Measurements from ENCODE around the gene GRB14. TPM values are rescaled to one million over a fixed set of nuclear protein-coding genes. Genes with fewer than 3 reads are reported as not detected.

GRB14 gene
- total RNA-seq, 2 donors from 2014 or later = 6.4 to 14.8 TPM

DNA sequence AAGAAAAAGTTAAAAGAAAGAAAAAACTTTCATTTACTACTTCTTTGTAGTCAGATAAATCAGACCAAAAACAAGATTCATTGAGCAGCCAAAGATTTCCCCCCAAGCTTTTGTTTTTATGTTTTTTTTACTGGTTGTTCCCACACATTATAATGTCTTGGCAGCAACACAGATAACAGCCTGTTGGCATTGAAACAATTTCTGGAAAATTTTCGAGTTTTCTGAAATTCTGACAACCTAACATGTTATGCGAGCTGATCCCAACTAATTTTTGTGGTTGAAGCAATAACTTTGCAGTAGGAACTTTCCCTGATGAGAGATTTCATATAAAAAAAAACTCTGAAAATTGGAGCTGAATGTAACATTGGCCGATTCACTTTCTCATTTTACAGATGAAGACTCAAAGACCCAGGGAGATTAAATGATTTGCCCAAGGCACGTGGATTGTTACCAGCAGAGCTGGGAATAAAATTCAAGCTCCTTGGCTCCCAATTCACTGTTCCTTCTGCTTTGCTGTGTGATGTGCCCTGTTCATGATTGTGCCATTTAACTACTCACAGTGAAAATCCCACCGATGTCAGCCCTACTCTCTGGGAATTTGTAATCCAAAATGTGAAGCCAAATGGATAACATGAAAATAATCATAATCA, 167.5 kb downstream of the GRB14 start:
- no peak for DNase-seq
- ATAC-seq = no peak
- intact Hi-C loops (cut with DNase I) = no loop called here

DNA sequence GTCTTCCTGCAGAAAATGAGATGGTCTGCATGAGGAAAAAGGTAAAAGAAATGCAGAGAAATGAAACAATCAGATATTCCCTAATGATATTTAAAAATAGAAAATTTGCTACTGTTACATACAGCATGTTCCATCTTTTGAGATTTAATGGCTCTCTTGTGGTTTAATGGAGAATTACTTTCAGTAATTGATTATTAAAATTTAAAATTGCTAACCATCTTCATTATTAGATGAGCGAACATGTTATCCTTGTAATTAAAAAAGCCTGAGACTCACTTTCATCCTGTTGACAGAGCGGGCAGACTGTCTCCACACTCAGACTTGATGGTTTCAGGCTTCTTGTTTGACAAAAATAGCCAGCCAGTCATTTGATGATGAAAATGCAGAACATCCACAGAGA, 171.0 kb downstream of the GRB14 start:
- intact Hi-C loops (cut with DNase I) = no loop called here
- DNase-seq = no peak
- ATAC-seq = no peak

DNA sequence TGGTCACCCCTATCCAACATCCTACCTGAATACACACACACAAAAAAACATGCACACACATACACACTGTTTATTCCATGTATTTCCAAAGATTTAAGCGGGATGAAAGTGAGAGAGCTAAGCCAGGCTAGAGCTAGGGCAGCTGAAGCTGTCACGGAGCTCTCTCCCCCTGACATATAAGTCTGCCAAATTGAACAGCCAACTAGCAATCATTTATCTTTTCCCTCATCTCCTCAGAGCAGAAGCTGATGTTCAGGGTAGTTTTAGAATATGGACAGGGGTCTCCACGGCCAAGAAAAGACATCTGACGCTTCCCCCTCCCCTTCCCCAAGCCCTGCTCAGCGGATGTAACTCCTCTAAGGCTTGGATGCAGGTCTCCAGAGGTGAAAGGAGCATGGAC, 171.6 kb downstream of the GRB14 start:
- ATAC-seq = no peak
- no peak for DNase-seq
- intact Hi-C loops (cut with DNase I) = no loop called here

DNA sequence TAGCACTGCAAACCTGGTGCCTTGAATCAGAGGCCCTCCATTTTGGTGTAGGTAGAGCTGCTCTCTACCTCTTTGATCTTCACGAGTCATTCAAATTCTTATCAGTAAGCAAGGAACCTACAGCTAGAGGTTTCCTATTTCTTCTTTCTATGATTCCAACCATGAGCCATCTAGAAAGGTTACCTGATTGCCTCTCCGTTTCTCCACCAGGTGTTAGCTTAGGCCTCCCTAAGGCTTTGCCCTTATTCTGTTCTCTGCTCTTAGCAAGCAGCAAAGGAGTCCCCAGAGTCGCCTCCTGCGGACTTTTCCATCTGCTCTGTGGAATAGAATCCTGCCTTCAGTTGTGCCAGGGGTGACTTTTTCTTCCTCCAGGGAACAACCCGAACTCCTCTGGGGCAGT, 173.6 kb downstream of the GRB14 start:
- ATAC-seq = no peak

More for the DNA sequence above, 173.6 kb downstream of the GRB14 start:
- intact Hi-C loops (cut with DNase I) = no loop called here
- DNase-seq = no peak

Other genes starting within 250 kb of the GRB14 start
- 10 to 100 TPM; 13.9 to 18.0 TPM for gene COBLL1, start 220.3 kb upstream of the GRB14 start, total RNA-seq